CD14-positive monocyte (primary cell): Measurements from ENCODE around the gene LARP4B. TPM values are rescaled to one million over a fixed set of nuclear protein-coding genes. Genes with fewer than 3 reads are reported as not detected.

Source experiments
- DNase-seq, 3 donors: peaks; one replicate each; pipeline ENCODE4 v3.0.0-alpha.2; 2011 to 2022
- H2AFZ ChIP-seq: 2 replicates; pipeline ENCODE4 v1.6.0; 2012; ENCODE audit warnings: mild to moderate bottlenecking, low read depth, low read length, inconsistent platforms; ENCODE audit not compliant: insufficient read depth, poor library complexity, severe bottlenecking
- H3K27ac ChIP-seq, 2 donors: 1 replicate in 1 of 2; 2 replicates in 1 of 2; pipeline ENCODE4 v1.5.1; 2012 to 2013; ENCODE audit warnings: low read length in 2 of 2, control low read depth in 1 of 2, inconsistent platforms in 1 of 2, low read depth in 1 of 2, mild to moderate bottlenecking in 1 of 2
- H3K27me3 ChIP-seq, 2 donors: one replicate each; pipeline versions ENCODE4 v1.6.0 to v1.6.1; 2011 to 2013; ENCODE audit warnings: low read length in 2 of 2; ENCODE audit not compliant: control insufficient read depth in 2 of 2, insufficient read depth in 2 of 2
- H3K36me3 ChIP-seq, 2 donors: replicated peaks in 1 of 2; 1 replicate in 1 of 2; 2 replicates in 1 of 2; pipeline versions ENCODE4 v1.5.1 to v1.6.1; 2012 to 2013; ENCODE audit warnings: low read length in 2 of 2, control low read depth in 1 of 2, inconsistent platforms in 1 of 2, mild to moderate bottlenecking in 1 of 2; ENCODE audit not compliant: insufficient read depth in 2 of 2, control insufficient read depth in 1 of 2
- H3K4me1 ChIP-seq, 2 donors: 1 replicate in 1 of 2; 2 replicates in 1 of 2; pipeline versions ENCODE4 v1.5.1 to v1.6.1; 2012 to 2013; ENCODE audit warnings: low read length in 2 of 2, control low read depth in 1 of 2, inconsistent platforms in 1 of 2, mild to moderate bottlenecking in 1 of 2, moderate library complexity in 1 of 2; ENCODE audit not compliant: insufficient read depth in 2 of 2, control insufficient read depth in 1 of 2
- H3K4me2 ChIP-seq: replicated peaks from 2 replicates; pipeline ENCODE3; 2012; ENCODE audit warnings: low read length, moderate library complexity, mild to moderate bottlenecking; ENCODE audit not compliant: poor library complexity, severe bottlenecking; ENCODE audit errors: extremely low read depth
- H3K4me3 ChIP-seq, 3 experiments: fragments of 200-600 bp in 1 of 3; sonication (generic) in 1 of 3; replicated peaks in 1 of 3; 1 replicate in 2 of 3; 2 replicates in 1 of 3; pipeline ENCODE4 v1.5.1; 2011 to 2013; ENCODE audit warnings: low read length in 3 of 3, mild to moderate bottlenecking in 3 of 3, control low read depth in 2 of 3, low read depth in 2 of 3, inconsistent platforms in 1 of 3, moderate library complexity in 1 of 3
- H3K79me2 ChIP-seq: 2 replicates; pipeline ENCODE4 v1.6.0; 2012; ENCODE audit warnings: mild to moderate bottlenecking, control low read depth, inconsistent platforms, low read length, moderate library complexity; ENCODE audit not compliant: insufficient read depth
- H3K9ac ChIP-seq: 2 replicates; pipeline ENCODE4 v1.6.0; 2017; ENCODE audit warnings: low read length, mild to moderate bottlenecking; ENCODE audit not compliant: insufficient read depth, poor library complexity, severe bottlenecking
- H3K9me3 ChIP-seq, 2 donors: replicated peaks in 1 of 2; 1 replicate in 1 of 2; 2 replicates in 1 of 2; pipeline versions ENCODE4 v1.5.1 to v1.6.1; 2012 to 2013; ENCODE audit warnings: low read length in 2 of 2, control low read depth in 1 of 2; ENCODE audit not compliant: control insufficient read depth in 1 of 2, insufficient read depth in 1 of 2
- H4K20me1 ChIP-seq: 2 replicates; pipeline ENCODE4 v1.6.0; 2012; ENCODE audit warnings: mild to moderate bottlenecking, low read length, control low read depth, moderate library complexity; ENCODE audit not compliant: insufficient read depth
- H3K27ac Mint-ChIP-seq, 7 donors: one replicate each; pipeline ENCODE4 v1.8.0; 2020; ENCODE audit warnings: mild to moderate bottlenecking in 7 of 7, mixed read lengths in 7 of 7, moderate library complexity in 6 of 7, inconsistent platforms in 2 of 7
- H3K27me3 Mint-ChIP-seq, 3 donors: one replicate each; pipeline ENCODE4 v1.8.0; 2021 to 2022; ENCODE audit warnings: low read depth in 3 of 3, mild to moderate bottlenecking in 3 of 3, mixed read lengths in 3 of 3, moderate library complexity in 3 of 3, inconsistent platforms in 1 of 3
- H3K36me3 Mint-ChIP-seq, 2 donors: one replicate each; pipeline ENCODE4 v1.8.0; 2020; ENCODE audit warnings: mixed read lengths in 2 of 2, inconsistent platforms in 1 of 2, mild to moderate bottlenecking in 1 of 2
- H3K4me1 Mint-ChIP-seq: one replicate; pipeline ENCODE4 v1.8.0; 2020; ENCODE audit warnings: mild to moderate bottlenecking, mixed read lengths
- H3K4me3 Mint-ChIP-seq, 2 donors: one replicate each; pipeline ENCODE4 v1.8.0; 2020; ENCODE audit warnings: mild to moderate bottlenecking in 2 of 2, mixed read lengths in 2 of 2, moderate library complexity in 1 of 2
- H3K9me3 Mint-ChIP-seq, 7 donors: one replicate each; pipeline ENCODE4 v1.8.0; 2020 to 2022; ENCODE audit warnings: mixed read lengths in 7 of 7, mild to moderate bottlenecking in 6 of 7, moderate library complexity in 6 of 7, inconsistent platforms in 2 of 7
- WGBS: methylation state at CpG from one replicate; pipeline ENCODE4 v1.1.5; 2013; ENCODE audit warnings: missing lambda C conversion rate; ENCODE audit not compliant: insufficient coverage; 5-methylcytosine and 5-hydroxymethylcytosine counted together
- intact Hi-C, 2 donors: fragments of 100-400 bp; cut with micrococcal nuclease; formaldehyde crosslinking; loops; one replicate each; pipeline versions ENCODE4 v1.15.0 to v1.15.1; 2023
- polyA plus RNA-seq, 3 donors: library from polyadenylated mRNA; depleted of rRNA in 1 of 3; unstranded in 2 of 3; stranded (reverse) in 1 of 3; fragments of 300-500 nt in 2 of 3; fragments of >200 nt in 1 of 3; fragmentation: Illumina TruSeq in 2 of 3; gene quantifications; 1 replicate in 2 of 3; 2 replicates in 1 of 3; pipeline ENCODE4 v1.2.3, GENCODE V29; 2012 to 2021
- TF ChIP-seq, protein P1 (sequence below): fragments of 200-600 bp; IDR thresholded peaks from one replicate; pipeline ENCODE4 v1.8.0; 2022; ENCODE audit warnings: antibody characterized with exemption, mild to moderate bottlenecking

LARP4B gene
- polyA plus RNA-seq, 3 donors: 17.2 to 52.3 (median 33.0) TPM

DNA sequence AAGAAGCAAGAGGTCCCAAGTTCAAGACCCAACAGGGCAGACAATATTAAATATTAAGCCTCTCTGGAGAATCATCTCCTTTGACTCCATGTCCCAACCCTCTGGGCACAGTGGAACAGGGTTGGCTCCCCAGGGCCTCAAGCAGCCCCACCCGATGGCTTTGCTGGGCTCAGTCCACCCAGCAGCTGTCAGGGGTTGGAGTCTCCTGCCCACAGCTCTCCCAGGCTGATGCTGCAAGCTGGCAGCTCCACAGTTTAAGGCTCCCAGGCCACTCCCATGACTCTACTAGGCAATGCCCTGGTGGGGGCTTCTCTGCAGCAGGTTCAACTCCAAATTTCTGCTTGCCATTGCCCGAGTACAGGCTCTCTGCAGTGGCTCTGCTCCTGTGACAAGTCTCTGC, 55.1 kb downstream of the LARP4B start:
- Mint-ChIP-seq H3K27me3 (peaks cover 0 to 2% (median 0%) of the 10 kb centered on the region in 3 donors), H3K4me3 (no peak overlapping the region), H3K27ac (peak overlapping the region in 2 of 7 donors; percentile 8 to 50)

DNA sequence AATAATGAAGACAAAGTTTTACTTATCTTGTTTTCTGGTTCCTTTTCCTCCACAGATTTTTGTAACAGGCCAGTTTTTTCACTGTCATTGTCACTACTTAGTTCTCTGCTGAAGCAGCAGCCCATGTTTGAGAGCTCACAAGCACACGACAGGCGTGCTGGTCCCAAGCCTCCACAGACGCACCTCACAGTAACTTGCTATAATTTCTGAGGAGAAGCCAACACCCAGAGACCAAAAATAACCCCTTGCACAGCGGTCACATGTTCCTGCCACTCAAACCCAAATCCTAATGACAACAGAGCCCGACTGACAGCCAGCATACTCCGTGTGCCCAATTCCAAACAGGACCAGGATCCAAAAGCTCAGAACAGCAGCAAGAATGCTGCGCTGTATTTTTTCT, 58.5 kb downstream of the LARP4B start:
- H3K36me3 ChIP-seq: peaks cover 71 to 93% of the 10 kb centered on the region in 2 donors
- 98% methylated on average over 5 of the region's 7 CpGs for WGBS
- H3K27me3 Mint-ChIP-seq: peaks cover 0 to 2% (median 0%) of the 10 kb centered on the region in 3 donors

More for the DNA sequence above, 55.1 kb downstream of the LARP4B start:
- Histone ChIP-seq H3K4me1 (no peaks in the 10 kb centered on the region), H3K27me3 (no peaks in the 10 kb centered on the region), H2AFZ (no peak overlapping the region), H4K20me1 (peaks cover 100% of the 10 kb centered on the region), H3K27ac (no peak overlapping the region), H3K36me3 (peaks cover 80 to 98% of the 10 kb centered on the region in 2 donors), H3K4me2 (no peak overlapping the region), H3K79me2 (peaks cover 86% of the 10 kb centered on the region), H3K4me3 (no peak overlapping the region), H3K9me3 (no peaks in the 10 kb centered on the region), H3K9ac (no peak overlapping the region)
- DNase-seq: no peak
- intact Hi-C loops: no loop called here
- Mint-ChIP-seq H3K4me1 (peaks cover 1% of the 10 kb centered on the region), H3K9me3 (no peaks in the 10 kb centered on the region), H3K36me3 (peaks cover 68 to 90% of the 10 kb centered on the region in 2 donors)
- WGBS: 94% methylated on average over 2 of the region's 2 CpGs
- TF ChIP-seq, protein P1, sequence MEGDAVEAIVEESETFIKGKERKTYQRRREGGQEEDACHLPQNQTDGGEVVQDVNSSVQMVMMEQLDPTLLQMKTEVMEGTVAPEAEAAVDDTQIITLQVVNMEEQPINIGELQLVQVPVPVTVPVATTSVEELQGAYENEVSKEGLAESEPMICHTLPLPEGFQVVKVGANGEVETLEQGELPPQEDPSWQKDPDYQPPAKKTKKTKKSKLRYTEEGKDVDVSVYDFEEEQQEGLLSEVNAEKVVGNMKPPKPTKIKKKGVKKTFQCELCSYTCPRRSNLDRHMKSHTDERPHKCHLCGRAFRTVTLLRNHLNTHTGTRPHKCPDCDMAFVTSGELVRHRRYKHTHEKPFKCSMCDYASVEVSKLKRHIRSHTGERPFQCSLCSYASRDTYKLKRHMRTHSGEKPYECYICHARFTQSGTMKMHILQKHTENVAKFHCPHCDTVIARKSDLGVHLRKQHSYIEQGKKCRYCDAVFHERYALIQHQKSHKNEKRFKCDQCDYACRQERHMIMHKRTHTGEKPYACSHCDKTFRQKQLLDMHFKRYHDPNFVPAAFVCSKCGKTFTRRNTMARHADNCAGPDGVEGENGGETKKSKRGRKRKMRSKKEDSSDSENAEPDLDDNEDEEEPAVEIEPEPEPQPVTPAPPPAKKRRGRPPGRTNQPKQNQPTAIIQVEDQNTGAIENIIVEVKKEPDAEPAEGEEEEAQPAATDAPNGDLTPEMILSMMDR: no peak

More for the DNA sequence above, 58.5 kb downstream of the LARP4B start:
- Histone ChIP-seq H3K79me2 (peaks cover 93% of the 10 kb centered on the region), H3K4me1 (no peaks in the 10 kb centered on the region), H4K20me1 (peaks cover 97% of the 10 kb centered on the region), H2AFZ (no peak overlapping the region), H3K9me3 (no peaks in the 10 kb centered on the region), H3K27me3 (no peaks in the 10 kb centered on the region), H3K9ac (no peak overlapping the region), H3K27ac (no peak overlapping the region), H3K4me3 (no peak overlapping the region), H3K4me2 (no peak overlapping the region)
- no peak for DNase-seq
- Mint-ChIP-seq H3K4me1 (peaks cover 8% of the 10 kb centered on the region), H3K9me3 (no peaks in the 10 kb centered on the region), H3K36me3 (peaks cover 63 to 80% of the 10 kb centered on the region in 2 donors), H3K27ac (peak overlapping the region in 1 of 7 donors; percentile 4), H3K4me3 (no peak overlapping the region)
- intact Hi-C loops: no loop called here
- TF ChIP-seq, protein P1: no peak
